Skeletal muscle cell (primary cell): ENCODE data around the gene MASP1.

Source experiments
- DNase-seq: peaks from one replicate; pipeline ENCODE4 v3.0.0-alpha.2; 2010; ENCODE audit warnings: low read depth
- H3K4me3 ChIP-seq: 2 replicates; pipeline ENCODE4 v1.5.1; 2011; ENCODE audit warnings: low read depth, mild to moderate bottlenecking, control low read depth, low read length, moderate library complexity

Gene MASP1

DNA sequence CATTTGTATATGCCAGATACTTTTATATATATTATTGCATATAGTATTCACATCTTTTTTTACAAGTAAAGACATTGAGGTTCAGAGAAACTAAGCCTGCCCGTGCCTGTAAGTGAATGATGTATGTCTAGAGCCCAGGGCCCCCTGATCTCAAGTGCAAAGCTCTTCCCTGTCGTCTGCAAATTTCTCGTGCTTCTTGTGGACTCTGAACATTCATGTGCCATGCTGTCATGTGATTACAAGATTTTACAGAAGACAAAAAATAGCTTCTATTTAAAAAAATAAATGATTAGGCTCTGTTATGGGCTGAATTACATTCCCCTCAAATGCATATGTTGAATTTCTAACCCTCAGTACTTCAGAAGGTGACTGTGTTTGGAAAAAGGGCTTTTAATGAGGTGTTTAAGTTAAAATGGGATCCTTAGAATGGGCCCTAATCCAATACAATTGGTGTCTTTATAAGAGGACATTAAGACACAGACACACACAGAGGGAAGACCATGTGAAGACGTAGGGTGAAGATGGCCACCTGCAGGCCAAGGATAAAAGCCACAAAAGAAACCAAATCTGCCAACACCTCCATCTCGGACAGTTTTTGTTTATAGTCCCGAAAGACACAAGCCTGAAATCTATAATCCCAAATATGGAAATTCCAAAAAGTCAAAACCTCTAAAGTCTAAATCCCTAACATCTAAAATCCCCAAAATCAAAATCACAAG, 3.9 kb upstream of the MASP1 start:
- H3K4me3 ChIP-seq: no peak overlapping the region
- no peak for DNase-seq

DNA sequence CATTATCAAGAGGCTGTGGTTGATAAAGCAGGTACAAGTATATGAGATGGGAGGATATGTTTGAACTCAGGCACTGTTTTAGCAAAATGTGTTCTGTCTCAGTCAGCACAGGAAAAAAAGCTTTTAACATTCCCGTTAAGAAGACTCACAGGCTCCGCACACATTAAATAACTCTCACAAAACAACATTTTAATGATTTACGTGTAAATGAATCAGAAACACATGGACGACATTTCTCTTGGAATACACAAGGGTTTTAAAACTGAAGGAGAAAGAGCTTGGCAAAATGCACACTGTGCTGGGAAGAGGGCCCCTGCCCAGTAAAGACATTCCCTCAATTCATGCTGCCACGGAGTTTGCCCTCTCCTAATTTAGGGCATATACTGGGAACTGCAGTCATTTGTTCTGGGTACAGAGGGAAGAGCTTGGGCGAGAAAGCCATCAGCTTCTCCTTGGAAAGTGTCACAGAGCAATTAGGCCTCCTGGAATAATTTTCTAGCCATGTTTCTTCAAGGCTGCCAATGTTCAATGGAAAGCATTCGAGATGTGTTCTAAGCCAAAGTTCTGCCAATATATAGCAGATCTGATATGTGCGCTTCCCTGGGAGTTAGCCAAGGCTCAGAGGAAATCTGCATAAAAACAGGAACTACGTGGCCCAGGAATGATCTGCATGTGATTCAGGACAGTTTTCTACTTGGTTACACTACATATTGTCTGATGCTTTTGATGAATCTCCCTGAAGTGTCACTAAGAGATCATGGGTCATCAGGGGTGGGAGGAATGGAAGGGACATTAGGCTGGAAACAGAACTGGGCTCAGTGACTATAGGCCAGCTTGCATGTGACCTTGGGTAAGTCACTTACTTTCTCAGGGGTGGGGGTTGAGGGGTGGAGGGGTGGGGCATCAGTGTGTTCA, 2.2 kb upstream of the MASP1 start:
- no peak for DNase-seq
- H3K4me3 ChIP-seq: no peak overlapping the region

DNA sequence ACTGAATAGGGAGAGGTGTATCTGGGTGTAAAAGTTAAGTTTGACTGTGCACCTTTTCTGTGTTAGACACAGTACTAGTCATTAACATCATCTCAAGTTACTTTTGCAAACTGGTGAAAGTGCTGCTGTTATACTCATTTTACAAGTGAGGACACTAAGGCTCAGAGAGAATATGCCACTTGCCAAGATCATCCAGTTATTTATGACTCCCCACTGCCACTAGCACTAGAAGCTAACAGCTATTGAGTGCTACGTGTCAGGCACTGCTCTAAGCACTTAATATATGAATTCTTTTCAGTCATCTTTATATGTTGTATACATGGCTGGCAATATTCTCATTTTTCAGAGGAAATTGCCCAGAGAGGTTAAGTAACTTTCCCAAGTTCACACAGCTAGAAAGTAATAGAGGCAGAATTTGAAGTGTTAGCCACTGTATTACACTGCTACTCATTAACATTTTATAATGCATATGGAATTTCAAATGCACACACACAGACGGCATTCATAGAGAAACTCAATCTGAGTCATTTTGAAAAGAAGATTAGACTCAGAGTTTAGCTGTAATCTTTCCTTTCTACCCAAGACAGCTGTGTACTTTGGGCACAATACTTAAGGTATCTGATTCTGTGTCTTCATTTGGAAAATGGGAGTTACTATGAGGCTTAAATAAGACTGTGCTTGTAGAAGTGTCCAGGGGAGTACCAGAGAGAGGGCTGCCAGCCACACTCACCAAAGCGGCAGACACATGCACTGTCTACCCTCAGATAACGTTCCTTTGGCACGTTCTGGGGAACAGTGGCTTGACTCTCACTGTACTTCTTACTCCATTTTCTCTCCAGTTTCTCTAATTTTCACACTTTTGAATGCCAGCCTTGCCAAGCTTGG, 1.3 kb upstream of the MASP1 start:
- no peak for DNase-seq
- no peak overlapping the region for H3K4me3 ChIP-seq

DNA sequence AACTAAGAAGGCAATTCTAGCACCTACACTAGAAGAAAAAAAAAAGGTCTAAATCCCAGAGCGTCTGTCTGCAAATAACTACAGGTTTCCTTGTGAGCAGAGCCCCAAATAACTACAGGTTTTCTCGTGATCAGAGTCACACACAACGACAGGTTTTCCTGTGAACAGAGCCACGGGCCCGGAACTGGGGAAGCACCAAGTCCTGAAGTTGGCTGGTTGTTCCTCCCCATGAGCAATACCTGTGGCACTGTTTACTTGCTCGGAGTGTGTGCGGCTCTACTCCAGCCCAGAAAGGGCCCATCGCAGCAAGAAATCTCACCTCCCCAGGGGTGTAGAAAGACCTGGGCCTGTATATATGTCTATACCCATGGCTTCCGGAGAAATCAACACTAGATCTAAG, 644 bp upstream of the MASP1 start:
- no peak overlapping the region for H3K4me3 ChIP-seq
- DNase-seq: no peak

DNA sequence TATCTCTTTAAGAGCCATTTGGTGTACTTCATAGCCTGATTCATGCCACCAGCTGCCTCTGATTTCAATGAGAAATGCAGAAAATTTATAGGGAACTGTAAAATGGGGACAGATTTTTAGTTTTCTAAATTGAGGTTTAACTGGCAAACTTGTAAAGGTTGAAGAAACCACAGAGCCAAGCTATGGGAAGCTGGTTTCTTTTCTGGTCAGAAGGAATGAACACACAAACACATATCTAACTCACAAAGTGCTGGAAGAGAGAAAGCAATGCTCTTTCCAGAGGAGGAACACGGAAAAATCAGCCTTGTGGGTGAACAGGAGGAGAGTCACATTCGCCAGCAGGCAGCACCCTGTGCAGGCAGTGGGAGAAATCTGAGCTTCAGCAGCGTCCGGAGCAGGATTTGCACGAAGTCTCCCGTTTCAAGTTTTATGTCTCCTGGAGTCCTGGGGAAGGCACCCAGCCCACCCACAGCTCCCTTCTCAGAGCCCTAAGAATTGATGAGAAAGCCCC, 481 bp downstream of the MASP1 start:
- peak overlapping the region; percentile 10 for H3K4me3 ChIP-seq
- no peak for DNase-seq

DNA sequence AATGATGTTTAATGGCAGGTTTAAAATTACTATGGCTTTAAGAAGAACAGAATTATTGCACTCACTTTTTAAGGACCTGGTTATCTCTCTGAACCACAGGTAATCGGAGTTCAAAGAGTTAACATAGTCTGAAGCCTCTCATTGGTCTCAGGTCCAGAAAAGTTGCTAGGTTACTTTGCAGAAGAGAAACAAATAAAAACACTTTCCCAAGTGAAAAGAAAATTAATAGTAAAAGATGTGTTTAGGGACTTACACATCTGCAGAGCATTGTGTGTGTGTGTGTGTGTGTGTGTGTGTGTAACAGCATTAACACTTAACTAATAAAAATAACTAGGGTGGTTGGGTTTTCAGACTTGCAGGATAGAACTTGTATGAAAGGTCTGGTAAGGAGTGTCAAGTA, 1.0 kb downstream of the MASP1 start:
- H3K4me3 ChIP-seq: no peak overlapping the region
- no peak for DNase-seq

DNA sequence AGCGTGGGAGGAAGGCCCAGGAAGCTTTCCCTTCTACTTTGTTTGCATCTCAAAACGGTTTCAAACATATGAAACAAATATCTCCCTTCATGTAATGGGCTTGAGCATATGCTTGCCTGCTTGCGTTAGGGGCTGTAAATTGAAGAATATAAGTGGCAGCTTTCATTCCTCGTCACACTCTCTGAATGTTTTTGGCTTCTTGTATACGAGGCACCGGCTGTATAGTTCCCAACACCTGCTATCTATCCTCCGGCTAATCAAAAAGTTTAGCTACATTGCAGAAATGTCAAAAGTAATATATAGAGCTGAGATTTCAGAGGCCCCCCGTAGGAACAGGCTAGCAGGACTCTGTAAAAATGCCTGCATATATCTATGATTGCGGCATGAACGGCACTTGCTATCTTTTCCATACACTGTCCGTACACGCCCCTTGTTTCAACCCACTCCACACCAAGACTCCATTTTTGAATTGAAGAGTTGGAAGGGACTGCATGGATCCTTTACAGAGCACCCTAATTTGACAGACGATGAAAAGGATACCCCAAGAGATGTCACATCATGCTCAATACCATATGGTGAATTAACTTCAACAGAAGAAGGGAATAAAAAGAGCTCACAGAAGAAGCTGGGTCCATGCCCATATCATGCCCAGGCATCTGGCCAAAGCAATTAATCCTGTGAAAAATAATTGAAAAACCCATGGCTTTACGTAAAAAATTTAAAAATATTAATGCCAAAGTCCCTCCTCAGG, 2.5 kb downstream of the MASP1 start:
- no peak overlapping the region for H3K4me3 ChIP-seq
- DNase-seq: no peak

DNA sequence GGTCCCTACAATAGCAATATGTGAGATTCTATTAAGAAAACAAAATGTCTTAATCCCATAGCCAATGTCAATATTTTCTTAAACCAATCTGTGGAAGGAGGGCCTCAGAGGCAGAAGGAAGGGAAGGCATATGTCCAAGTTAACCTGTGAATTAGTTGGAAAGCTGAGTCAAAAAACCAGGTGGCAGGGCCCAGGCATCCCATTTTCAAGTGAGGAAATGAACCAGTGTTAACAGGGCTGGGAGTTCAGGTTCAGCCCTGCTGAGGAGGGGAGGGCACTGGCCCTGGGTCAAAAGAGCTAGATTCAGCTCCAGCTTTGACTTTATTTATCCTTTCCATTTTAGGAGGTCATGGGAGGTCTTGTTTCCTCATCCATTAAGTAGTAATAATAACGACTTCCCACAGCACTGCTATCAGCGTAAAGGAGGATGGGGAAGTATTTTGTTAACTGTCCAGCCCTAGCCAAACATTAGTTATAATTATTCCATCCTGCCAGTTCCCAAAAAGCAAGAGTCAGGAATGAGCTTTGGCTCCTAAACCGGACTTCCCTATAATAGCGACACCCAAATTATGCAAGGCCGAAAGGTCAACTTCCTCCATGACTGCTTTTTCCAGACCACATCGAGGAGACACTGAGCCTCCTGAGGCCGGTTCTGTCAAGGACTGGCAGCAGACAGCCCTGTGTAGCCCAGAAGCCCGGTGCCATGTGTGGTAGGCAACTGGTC, 3.2 kb downstream of the MASP1 start:
- DNase-seq: no peak
- H3K4me3 ChIP-seq: no peak overlapping the region

DNA sequence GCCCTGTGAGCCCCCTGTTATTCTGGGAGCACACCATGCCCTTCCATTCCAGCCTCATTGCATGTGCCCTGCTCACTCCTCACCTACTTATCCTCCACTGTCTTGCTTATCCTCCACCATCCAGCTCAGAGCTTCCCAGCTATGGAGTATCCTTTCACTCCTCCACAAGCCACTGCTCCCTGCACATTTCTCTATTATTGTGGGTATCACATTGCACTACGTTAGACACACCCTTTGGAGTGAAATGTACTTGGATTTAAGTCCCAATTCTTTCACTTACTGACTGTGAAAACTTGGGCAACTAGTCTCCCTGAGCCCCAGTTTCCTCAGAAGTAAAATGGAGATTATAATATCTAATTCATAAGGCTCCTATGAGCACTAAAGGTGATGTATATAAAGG, 4.3 kb downstream of the MASP1 start:
- no peak overlapping the region for H3K4me3 ChIP-seq
- DNase-seq: no peak

DNA sequence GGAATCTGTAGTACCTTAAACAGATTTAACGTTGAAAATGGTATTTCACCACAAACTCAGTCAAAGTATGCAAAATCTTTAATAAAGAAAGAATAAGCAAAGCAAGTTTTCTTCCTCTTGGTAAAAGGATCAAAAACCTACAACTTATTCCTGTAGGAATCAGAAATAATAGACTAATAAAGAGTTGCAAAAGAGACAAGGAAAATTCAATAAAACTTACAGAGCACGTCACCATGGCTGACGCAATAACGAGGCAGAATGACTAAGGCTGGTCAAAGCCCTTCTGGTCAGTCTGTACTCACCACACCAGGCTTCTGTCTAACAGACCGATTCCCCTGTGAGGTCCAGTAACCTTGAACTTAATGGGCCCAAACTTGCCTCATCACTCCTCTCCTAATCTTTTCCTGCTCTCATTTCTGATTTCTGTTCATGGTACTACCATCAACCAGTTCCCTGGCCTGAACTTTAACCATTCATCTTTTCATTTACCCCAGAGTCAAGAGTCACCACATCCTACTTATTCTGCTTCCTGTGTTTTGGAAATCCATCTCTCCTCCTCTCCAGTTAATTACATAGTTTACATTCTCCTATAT, 5.0 kb downstream of the MASP1 start:
- DNase-seq: peak; percentile 55
- no peak overlapping the region for H3K4me3 ChIP-seq

DNA sequence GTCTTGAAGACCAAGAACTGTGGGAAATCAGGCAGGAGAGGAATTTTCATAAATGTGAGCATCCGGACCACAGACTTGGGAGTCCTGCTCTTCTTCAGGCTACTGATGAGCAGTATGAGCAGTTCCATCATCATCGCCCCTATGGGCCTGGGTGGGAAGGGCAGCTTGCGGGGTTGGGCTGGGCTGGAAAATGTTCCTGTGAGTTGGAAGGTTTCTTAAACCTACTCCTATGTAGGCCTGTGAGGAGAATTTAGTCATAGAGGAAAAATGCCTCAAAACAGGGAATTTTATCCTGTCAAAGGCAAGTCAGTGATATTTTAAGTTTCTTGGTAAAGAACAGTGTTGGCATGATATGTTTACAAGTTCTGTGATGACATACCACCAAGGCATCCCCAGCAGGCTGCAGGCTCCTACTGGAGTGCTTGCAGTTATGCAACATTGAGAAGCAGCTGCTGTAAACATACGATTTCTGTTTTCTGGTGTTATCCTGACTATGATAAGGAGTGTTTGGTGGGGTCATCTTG, 10.3 kb downstream of the MASP1 start:
- DNase-seq: no peak
- no peak overlapping the region for H3K4me3 ChIP-seq

DNA sequence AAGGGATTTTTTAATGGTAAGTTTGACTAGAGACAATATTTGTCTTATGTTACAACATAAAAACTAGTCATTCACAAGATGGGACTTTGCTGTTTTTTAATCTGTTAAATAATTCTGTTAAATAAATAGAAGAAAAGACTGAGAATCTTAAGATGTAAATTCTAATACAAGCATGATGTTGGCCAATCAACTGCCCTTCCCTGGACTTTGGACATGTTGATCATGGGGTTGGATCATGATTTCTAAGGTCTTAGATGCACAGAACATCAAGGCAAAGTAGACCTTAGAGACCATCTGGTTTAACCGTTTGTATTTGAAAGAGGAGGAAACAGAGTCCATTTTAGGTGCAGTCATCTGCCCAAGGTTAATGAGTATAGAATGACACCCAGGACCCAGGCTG, 10.9 kb downstream of the MASP1 start:
- H3K4me3 ChIP-seq: no peak overlapping the region
- DNase-seq: no peak

DNA sequence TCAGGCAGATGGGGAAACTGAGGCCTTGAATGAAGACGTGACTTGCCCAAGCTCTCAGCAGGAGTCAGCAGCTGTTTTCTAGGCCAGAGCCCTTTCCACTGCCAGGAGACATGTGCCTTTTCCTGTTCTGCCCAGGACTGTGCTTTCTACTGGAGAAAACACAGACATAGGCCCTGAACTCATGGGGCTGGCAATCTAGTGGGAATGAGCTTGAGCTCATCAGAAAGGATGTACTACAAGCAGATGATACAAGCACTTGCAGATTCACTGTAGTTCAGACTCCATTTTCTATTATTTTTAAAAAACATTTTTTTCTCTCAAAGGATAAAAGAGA, 14.4 kb downstream of the MASP1 start:
- no peak for DNase-seq
- H3K4me3 ChIP-seq: no peak overlapping the region

DNA sequence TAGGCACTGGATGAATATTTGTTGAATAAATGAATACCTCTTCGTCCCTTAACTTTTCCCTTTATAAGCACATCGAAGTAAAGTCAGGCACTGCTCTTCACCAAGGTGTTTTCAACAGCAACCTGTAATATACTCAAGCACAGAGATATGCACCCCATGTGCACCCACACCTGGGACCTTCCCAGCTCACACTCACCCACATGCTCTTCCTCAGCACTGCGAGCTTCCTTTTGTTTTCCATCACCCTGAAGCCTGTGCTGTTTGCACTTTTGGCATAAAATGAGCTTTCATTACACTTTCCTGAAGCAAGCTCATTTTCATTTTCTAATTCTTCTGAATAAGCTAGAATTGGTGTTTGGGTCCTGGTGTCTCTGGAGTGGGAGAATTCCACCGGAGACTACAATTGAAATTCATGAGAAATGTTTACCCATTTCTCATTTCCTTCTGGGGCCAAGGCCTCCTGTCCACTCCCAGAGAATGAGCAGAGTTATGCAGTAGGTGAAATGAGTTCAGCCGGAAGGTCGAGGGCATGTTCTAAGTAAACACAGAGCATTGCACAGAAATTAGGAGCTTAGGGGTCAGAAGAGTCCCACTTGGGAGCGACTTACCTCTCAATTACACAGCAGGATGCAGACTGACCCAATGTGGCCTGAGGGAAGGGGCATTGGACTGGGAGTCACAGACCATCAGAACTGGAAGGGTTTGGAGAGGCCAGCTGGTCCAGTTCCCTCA, 15.0 kb downstream of the MASP1 start:
- no peak overlapping the region for H3K4me3 ChIP-seq
- DNase-seq: no peak

DNA sequence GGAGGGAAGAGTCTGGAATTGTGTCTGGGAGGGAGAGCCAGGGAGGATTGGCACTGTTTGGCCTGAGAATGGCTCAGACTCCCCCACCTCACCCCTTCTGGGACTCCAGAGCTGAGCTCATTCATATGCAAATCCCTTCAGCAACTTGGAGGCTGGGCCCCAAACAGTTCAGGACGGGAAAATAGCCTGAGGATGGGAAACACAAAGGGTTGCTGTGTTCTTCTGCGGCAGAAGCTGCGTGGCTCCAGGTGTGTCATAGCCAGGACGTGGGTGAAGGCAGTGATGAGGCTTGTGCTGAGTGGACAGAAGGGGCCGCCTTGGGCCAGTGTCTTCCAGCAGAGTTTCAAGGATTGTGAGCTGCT, 16.6 kb downstream of the MASP1 start:
- no peak for DNase-seq
- no peak overlapping the region for H3K4me3 ChIP-seq

DNA sequence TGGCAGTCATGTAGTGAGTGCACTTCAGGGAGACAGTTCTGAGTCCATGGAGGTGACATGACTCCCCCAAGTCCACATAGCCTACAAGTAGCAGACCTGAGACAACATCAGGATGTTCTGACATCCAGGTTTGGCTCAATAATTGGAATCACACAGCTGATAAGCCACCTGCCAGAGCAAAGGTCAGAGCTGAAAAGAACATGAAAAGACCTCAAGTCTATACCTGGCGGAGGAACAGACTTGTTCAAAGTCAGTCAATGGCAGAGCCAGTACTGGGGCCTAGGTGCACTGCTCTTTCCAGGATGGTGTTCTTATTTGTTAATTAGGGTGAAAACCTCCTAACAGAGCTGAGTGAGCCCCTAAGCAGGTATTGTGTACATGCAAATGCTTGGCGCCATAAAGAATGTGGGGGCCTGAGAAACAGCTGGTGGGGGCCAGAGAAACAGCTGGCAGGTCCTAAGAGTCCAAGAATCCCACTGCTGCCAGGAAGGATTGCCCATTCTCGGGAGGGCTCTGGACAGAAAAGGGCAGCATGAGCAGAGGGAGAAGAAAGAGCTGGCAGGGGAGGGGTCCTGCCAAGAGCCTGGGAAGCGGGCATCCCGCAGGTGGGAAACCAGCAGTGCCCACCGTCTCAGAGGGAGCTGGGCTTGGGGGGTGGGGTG, 17.1 kb downstream of the MASP1 start:
- DNase-seq: no peak
- H3K4me3 ChIP-seq: no peak overlapping the region

DNA sequence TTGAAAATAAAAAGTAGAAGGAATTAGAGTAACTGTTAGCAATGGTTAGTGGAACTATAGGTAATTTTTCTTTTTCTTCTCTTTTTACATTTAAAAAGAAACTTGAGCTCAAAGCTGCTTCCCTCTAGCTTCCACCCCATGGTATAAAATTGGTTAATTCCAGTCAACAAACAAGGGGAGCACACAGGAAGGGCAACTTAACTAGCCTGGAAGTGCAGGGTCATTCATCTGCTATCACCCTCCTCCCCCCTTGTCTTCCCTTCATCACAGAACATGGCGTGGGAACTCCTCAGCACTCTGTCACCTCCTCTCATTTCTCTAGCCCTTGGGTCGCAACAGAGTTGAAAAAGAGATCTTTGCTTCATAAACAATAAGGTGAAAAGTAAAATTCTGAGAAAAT, 20.0 kb downstream of the MASP1 start:
- DNase-seq: no peak
- no peak overlapping the region for H3K4me3 ChIP-seq
